Ovary (tissue), 9 donors: Measurements from ENCODE around the gene RECK. TPM values are rescaled to one million over a fixed set of nuclear protein-coding genes. Genes with fewer than 3 reads are reported as not detected.
A peak's percentile ranks its signal among the peaks of the same experiment; 100 is the strongest.

Experiments used
- DNase-seq, 5 donors: peaks; one replicate each; pipeline ENCODE4 v3.0.0-alpha.2; 2019 to 2020
- H3K27ac ChIP-seq, 2 donors: fragments of 200-600 bp; one replicate each; pipeline versions ENCODE4 v1.5.1 to v1.8.0; 2019 to 2022
- H3K27me3 ChIP-seq: fragments of 200-600 bp; one replicate; pipeline ENCODE4 v1.8.0; 2022
- H3K36me3 ChIP-seq: fragments of 200-600 bp; sonication (generic); one replicate; pipeline ENCODE4 v1.5.1; 2019
- H3K4me1 ChIP-seq: one replicate; pipeline ENCODE4 v1.8.1; 2013; ENCODE audit warnings: mild to moderate bottlenecking, moderate library complexity; ENCODE audit not compliant: insufficient read depth
- H3K4me3 ChIP-seq: fragments of 200-600 bp; sonication (generic); one replicate; pipeline ENCODE4 v1.5.1; 2017
- H3K9me3 ChIP-seq, 2 donors: fragments of 200-600 bp in 1 of 2; sonication (generic) in 1 of 2; one replicate each; pipeline versions ENCODE4 v1.5.1 to v1.8.1; 2013 to 2019; ENCODE audit warnings: mild to moderate bottlenecking in 1 of 2, moderate library complexity in 1 of 2
- CTCF ChIP-seq, 3 donors: fragments of 450-650 bp in 2 of 3; fragments of 200-600 bp in 1 of 3; IDR thresholded peaks; one replicate each; pipeline versions ENCODE4 v1.5.1 to v1.8.0; 2016 to 2022; ENCODE audit warnings: antibody characterized with exemption in 3 of 3, mild to moderate bottlenecking in 1 of 3
- EP300 ChIP-seq: sonication (generic); formaldehyde crosslinking; IDR thresholded peaks from one replicate; pipeline ENCODE4 v1.6.1; 2017; ENCODE audit warnings: antibody characterized with exemption
- POLR2A ChIP-seq: fragments of 450-650 bp; IDR thresholded peaks from one replicate; pipeline ENCODE4 v1.6.1; 2017; ENCODE audit warnings: antibody characterized with exemption, mild to moderate bottlenecking, moderate library complexity
- WGBS, 3 donors: extraction: QIAGEN DNeasy Blood & Tissue Kit in 1 of 3; methylation state at CpG; one replicate each; pipeline versions ENCODE4 v1.1.5 to v1.1.7; 2013 to 2017; 5-methylcytosine and 5-hydroxymethylcytosine counted together
- intact Hi-C, 4 donors: fragments of 100-400 bp; cut with DNase I; formaldehyde crosslinking; loops; one replicate each; pipeline versions ENCODE4 v1.11.0 to v1.15.1; 2022 to 2023
- polyA plus RNA-seq, 2 donors: library from polyadenylated mRNA; stranded (reverse); fragments of 200-250 nt in 1 of 2; fragments of 350-450 nt in 1 of 2; fragmentation: Illumina TruSeq in 1 of 2; extraction: RNeasy Lipid Tissue Mini Kit (QIAGEN cat#74804) in 1 of 2; gene quantifications; one replicate each; pipeline ENCODE4 v1.2.3, GENCODE V29; 2013 to 2014
- total RNA-seq, 7 donors: library from RNA; depleted of rRNA in 2 of 7; stranded (reverse); fragments of >200 nt in 2 of 7; fragmentation: NEBNext Ultra II Directional in 3 of 7; extraction: Animal tissue kit (Norgen Biotek cat#: 25700) in 3 of 7; gene quantifications; one replicate each; pipeline versions ENCODE4 v1.1.0 to v1.2.4, GENCODE V29; 2016 to 2023
- donor health status: DM: no; HTN: no; CAD: no; lungs with moderate emphysema.
- donor health status: DM: no; HTN: no; CAD: no.
- donor health status: Bipolar disorder and iron deficiency.
- donor health status: DM: yes; HTN: yes; CAD: no.
- donor health status: DM: no; HTN: no; CAD: no.
- donor health status: DM: yes; HTN: yes; CAD: no.

Gene RECK
- total and polyA plus RNA-seq, 9 donors = 10.7 to 24.2 (median 16.8) TPM

DNA sequence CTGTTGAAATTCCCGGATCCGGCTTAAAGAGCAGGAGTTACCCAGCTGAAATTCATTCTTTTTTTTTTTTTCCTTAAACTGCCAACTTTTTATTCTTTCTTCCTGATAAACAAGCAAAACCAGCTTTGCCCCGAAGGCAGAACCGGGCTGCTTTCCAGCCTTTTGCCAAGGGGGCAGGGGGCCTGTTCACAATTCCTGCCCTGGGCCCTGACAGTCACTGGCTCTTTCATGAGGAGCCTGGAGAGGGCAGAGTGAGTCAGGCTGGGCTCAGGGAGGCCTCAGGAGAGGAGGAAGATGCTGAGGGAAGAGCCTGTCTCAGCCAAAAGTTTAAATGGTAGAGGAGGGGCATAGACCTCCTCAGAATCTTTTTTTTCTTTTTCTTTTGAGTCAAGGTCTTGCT lies 104.6 kb downstream of the RECK start:
- 65 to 82% (median 73%) methylated on average over 4 of the region's 4 CpGs for WGBS, 3 donors
- H3K4me1 ChIP-seq = peaks cover 16% of the 10 kb centered on the region
- H3K27ac ChIP-seq = no peak overlapping the region
- H3K4me3 ChIP-seq = no peak overlapping the region
- peak in 1 of 5 donors; percentile 28 for DNase-seq
- no peaks in the 10 kb centered on the region for H3K27me3 ChIP-seq
- no peaks in the 10 kb centered on the region for H3K9me3 ChIP-seq
- TF ChIP-seq EP300 (no peak), POLR2A (no peak), CTCF (IDR thresholded peaks at IDR 0.05) (no peak)
- H3K36me3 ChIP-seq = no peaks in the 10 kb centered on the region
- intact Hi-C loops = loop anchor here in 1 of 4 donors (2.0 kb wide), 1 partner anchor 20 kb away; no protein-coding TSS in a partner anchor

DNA sequence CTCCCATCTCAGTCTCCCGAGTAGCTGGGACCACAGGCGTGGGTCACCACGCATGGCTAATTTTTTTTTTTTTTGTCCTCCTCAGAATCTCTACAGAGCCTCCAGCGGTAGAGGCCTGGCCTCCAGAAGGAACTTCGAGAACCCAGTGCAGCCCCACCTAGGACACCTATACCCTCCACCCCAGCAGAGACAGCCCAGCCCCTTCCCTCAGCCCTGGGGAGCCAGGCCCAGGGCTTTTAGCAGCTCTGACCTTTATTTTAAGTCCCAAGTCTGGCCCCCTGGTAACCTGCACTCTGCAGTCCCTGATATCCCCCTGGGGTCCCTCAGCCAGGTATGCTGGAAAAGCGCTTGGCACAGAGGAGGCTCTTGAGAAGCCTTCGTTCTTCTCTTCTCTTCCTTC lies 105.0 kb downstream of the RECK start:
- no peak overlapping the region for H3K27ac ChIP-seq
- no peak for DNase-seq
- no peak for TF ChIP-seq EP300
- no peak for TF ChIP-seq CTCF (IDR thresholded peaks at IDR 0.05)
- no peak for TF ChIP-seq POLR2A
- intact Hi-C loops = loop anchor here in 1 of 4 donors (2.0 kb wide), 1 partner anchor 19 kb away; no protein-coding TSS in a partner anchor
- no peak overlapping the region for H3K4me3 ChIP-seq
- 93 to 97% (median 94%) methylated on average over 7 of the region's 7 CpGs for WGBS, 3 donors
- H3K4me1 ChIP-seq = peaks cover 16% of the 10 kb centered on the region
- H3K27me3 ChIP-seq = no peaks in the 10 kb centered on the region
- no peaks in the 10 kb centered on the region for H3K36me3 ChIP-seq
- no peaks in the 10 kb centered on the region for H3K9me3 ChIP-seq

GRCh38 chr9:36142510-36143244 lies 106.0 kb downstream of the RECK start:
- no peak for DNase-seq
- no peak for TF ChIP-seq EP300
- TF ChIP-seq POLR2A = no peak
- no peak for TF ChIP-seq CTCF (IDR thresholded peaks at IDR 0.05)
- intact Hi-C loops = no loop called here
- Histone ChIP-seq H3K27me3 (no peaks in the 10 kb centered on the region), H3K36me3 (no peaks in the 10 kb centered on the region), H3K4me3 (no peak overlapping the region), H3K9me3 (no peaks in the 10 kb centered on the region), H3K27ac (peak overlapping the region; percentile 33 to 39), H3K4me1 (peaks cover 11% of the 10 kb centered on the region)
- WGBS, 3 donors = 41 to 48% (median 47%) methylated on average over 12 of the region's 12 CpGs

DNA sequence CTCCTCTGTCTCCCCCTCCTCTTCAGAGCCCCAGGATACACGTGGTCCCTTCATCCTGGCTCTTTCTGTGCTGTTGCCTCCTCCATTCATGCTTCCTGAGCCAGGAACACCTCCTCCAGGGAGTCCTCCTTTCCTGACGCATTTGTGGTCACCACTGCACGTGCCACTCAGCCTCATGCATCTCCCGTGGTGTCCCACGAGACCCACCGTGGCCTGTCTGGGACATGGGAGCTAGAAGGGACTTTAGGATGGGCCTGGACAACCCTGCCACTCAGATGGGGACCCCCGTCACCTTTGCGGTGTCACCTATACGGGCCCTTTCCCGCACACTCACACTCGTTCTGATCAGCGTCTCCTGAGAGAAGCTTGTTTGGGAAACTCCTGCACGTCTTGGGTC lies 106.5 kb downstream of the RECK start:
- no peak overlapping the region for H3K4me3 ChIP-seq
- no peak for DNase-seq
- H3K9me3 ChIP-seq = no peaks in the 10 kb centered on the region
- H3K27ac ChIP-seq = peak overlapping the region; percentile 33 to 39
- H3K36me3 ChIP-seq = no peaks in the 10 kb centered on the region
- H3K27me3 ChIP-seq = no peaks in the 10 kb centered on the region
- WGBS, 3 donors = 81 to 82% (median 82%) methylated on average over 13 of the region's 13 CpGs
- H3K4me1 ChIP-seq = peaks cover 9% of the 10 kb centered on the region
- TF ChIP-seq EP300 = no peak
- TF ChIP-seq POLR2A = no peak
- intact Hi-C loops = no loop called here
